IPS-NIHi7 (cell line): ENCODE measurements around the gene PITPNC1.
"Not testable (repeated sequence)": the region's sequence is repeated elsewhere in the genome, so short reads cannot be mapped to it uniquely, and the experiment has no call there.

Experiments used
- DNase-seq: peaks from one replicate; pipeline ENCODE4 v3.0.0; 2012; ENCODE audit warnings: mixed read lengths; ENCODE audit errors: extremely low spot score

The PITPNC1 gene

DNA sequence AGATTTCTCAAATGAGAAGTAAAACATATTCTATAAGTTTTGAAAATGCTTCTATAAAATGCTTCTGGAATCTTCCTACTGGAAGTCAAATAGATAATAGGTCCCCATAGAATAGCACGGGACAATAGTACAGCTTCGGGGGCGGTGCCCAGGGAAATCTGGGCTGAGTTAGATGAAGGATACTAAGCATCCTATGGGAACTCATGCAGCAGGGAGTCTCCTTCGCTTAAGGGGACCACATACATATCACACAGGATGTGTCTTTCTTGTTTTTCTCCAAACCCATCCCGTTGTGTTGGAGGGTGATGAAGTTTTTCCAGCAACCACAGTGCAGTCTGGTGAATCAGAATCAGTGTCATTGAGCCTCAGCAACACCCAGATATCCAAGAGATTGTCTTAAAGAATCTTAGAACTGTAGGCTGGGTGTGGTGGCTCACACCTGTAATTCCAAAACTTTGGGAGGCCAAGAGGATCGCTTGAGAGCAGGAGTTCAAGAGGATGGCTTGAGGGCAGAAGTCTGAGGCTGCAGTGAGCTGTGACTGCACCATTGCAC lies 84.2 kb downstream of the PITPNC1 start:
- no peak for DNase-seq

GRCh38 chr17:67461876-67462275 lies 84.8 kb downstream of the PITPNC1 start:
- DNase-seq = no peak

DNA sequence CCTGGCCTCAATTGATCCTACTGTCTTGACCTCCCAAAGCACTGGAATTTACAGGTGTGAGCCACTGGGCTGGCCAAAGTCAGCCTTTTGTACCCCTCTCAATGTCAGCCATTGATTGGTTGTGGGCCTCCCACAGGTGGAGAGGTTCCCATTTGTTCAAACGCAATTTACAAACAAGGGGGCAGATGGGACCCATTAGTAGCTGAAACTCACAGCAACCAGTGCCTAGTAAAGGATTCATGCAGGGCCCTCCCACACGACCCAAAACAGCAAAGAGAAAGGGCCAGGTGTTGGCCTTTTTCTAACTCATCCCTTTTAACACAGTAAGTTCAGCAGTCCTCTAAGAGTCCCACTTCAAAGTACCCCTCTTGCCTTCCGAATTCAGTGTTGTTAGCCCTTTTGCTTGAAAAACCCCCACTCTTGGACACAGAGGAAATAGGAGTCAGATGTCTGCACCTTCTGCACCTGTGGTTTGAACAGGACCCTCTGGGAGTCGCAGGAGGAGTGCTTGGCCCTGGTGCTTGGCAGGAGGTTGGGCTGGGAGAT lies 89.2 kb downstream of the PITPNC1 start:
- no peak for DNase-seq

DNA sequence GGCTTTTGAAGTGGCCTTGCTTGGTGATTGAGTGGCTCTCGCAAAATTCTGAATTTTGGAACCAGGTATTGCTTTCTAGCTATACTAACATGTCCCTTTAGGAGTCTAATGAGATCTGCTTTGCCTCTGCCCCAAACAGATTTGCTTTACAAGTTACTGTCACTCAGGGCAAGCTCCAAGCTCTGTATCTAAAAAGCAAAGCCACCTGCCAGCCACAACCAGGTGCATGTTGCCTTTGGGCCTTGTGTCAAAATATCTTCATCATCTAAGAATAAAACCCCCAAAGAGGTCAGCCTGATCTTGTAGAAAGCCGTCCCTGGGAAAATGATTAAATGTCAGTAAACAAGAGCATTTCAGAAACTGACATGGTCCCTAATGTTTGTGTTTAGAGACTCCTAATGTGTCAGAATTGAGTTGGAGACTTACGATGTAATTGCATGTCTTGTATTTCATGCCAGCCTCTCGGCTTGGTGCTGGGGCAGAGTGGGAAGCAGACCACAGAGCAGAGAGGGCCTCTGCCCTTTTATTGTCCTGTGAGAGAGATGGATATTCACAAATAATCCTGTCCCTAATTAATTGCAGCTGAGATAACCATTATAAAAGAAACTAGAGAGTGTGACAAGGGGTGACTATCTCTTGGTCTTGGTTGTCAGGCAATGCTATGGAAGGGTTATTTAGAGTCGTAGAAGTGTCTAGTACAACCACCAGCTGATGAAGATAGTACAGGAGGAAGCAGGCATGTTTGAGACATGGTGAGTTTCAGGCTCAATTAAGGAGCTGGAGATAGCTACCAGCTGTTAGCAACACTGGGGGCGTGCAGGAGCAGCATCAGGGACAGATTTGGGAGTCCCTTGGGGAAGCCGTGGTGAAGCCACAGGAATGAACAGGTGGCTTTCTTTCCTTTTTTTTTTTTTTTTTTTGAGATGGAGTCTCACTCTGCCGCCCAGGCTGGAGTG lies 90.7 kb downstream of the PITPNC1 start:
- DNase-seq = no peak

GRCh38 chr17:67469208-67469980 lies 92.3 kb downstream of the PITPNC1 start:
- DNase-seq = no peak

- no peak for DNase-seq
These were observed 93.1 kb downstream of the PITPNC1 start for GRCh38 chr17:67470163-67470562.

DNA sequence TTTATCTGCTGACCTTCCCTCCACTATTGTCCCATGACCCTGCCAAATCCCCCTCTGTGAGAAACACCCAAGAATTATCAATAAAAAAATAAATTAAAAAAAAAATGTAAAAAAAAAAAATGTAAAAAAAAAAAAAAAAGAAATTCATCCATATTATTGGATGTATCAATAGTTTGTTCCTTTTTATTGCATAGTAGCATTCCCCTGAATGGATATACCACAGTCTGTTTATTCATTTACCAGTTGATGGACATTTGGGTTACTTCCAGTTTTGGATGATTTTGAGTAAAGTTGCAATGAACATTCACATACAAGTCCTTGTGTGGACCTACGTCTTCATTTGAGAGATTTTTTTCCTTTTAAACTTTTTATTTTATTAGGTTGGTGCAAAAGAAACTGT lies 94.0 kb downstream of the PITPNC1 start:
- no peak for DNase-seq

- DNase-seq = not testable (repeated sequence)
These were observed 95.5 kb downstream of the PITPNC1 start for GRCh38 chr17:67472606-67473005.

- DNase-seq = no peak
These were observed 97.1 kb downstream of the PITPNC1 start for GRCh38 chr17:67474081-67474661.

GRCh38 chr17:67475161-67475937 lies 98.3 kb downstream of the PITPNC1 start:
- peak; percentile 73 for DNase-seq

GRCh38 chr17:67476787-67477335 lies 99.8 kb downstream of the PITPNC1 start:
- no peak for DNase-seq

GRCh38 chr17:67477687-67478086 lies 100.6 kb downstream of the PITPNC1 start:
- no peak for DNase-seq

- DNase-seq = no peak
These were observed 101.4 kb downstream of the PITPNC1 start for GRCh38 chr17:67478401-67479041.

GRCh38 chr17:67479148-67479547 lies 102.1 kb downstream of the PITPNC1 start:
- DNase-seq = no peak

DNA sequence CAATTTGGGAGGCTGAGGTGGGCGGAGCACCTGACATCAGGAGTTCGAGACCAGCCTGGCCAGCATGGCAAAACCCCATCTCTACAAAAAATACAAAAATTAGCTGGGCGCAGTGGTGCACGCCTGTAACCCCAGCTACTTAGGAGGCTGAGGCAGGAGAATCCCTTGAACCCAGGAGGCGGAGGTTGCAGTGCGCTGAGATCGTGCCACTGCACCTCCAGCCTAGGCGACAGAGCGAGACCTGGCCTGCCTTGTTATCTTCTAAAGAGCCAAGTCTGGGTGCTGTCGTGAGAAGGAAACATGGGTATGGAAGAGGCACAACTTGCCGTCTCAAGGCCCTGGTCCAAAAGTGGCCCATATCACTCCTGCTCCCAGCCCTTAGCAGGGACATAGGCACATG lies 103.9 kb downstream of the PITPNC1 start:
- not testable (repeated sequence) for DNase-seq

GRCh38 chr17:67481808-67482207 lies 104.7 kb downstream of the PITPNC1 start:
- no peak for DNase-seq

GRCh38 chr17:67482764-67483163 lies 105.7 kb downstream of the PITPNC1 start:
- DNase-seq = no peak

GRCh38 chr17:67484261-67484660 lies 107.2 kb downstream of the PITPNC1 start:
- no peak for DNase-seq

- DNase-seq = no peak
These were observed 108.6 kb downstream of the PITPNC1 start for GRCh38 chr17:67485666-67486065.

DNA sequence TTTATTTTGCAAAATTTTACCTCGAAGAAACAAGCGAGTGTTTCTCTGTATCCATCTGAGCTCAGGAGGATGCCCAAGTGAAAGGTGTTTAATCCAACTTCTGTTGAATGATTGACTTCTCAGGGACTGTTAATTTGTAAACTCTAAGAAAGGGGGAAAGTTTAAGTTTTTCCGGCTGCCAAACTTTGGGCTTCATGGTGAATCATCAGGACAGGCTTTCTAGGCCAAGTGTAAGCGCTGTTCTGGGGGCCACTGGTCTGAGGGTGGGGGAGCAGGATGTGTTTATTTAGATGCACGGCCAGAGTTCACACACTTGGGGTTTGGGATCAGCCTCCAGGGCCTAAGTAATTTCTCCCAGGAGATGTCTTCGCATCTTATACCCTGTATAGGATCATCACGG lies 110.4 kb downstream of the PITPNC1 start:
- DNase-seq = no peak
